HepG2 (cell line): ENCODE results near the gene NKD1. TPM values are rescaled to one million over a fixed set of nuclear protein-coding genes. Genes with fewer than 3 reads are reported as not detected.

Experiments
- ATAC-seq: fragments of 200-7000 bp; cut with Tn5 transposase; 3 replicates; pipeline ENCODE4 v1.9.1; 2020; ENCODE audit warnings: mild to moderate bottlenecking, moderate library complexity
- BruUV-seq: library from RNA; stranded (reverse); fragments of 400-500 nt; replicated peaks from 2 replicates; lab custom pipeline; 2021; lab: Mats Ljungman, UMichigan
- CTCF ChIA-PET: fragments of 300-600 bp; formaldehyde crosslinking; extraction: SDS; loops from one replicate; lab custom pipeline; 2021; ENCODE audit warnings: low total read pairs, inconsistent platforms, low intra/inter-chr PET ratio; lab: Yijun Ruan, JAX
- POLR2A ChIA-PET: fragments of 350-600 bp; sonication (Branson Sonifier 250); formaldehyde crosslinking; loops from one replicate; lab custom pipeline; 2020; ENCODE audit warnings: antibody characterized with exemption, inconsistent platforms; lab: Yijun Ruan, JAX
- DNase-seq: peaks from one replicate; pipeline ENCODE4 v3.0.0-alpha.2; 2015; ENCODE audit warnings: low spot score
- FAIRE-seq: peaks from 3 replicates; lab custom pipeline; 2011; peaks lifted over from hg19 to GRCh38; lab: Jason Lieb, UNC
- H2AFZ ChIP-seq: one replicate; pipeline ENCODE4 v1.6.1; 2011; ENCODE audit warnings: low read length, inconsistent platforms
- H3K27ac ChIP-seq: fragments of 300-600 bp; 3 replicates; pipeline ENCODE4 v1.8.0; 2011; ENCODE audit warnings: mixed run types, mild to moderate bottlenecking, mixed read lengths, low read length, inconsistent platforms; ENCODE audit not compliant: insufficient read depth; ENCODE audit errors: extremely low read length
- H3K27me3 ChIP-seq, 2 experiments: fragments of 200-600 bp in 1 of 2; 2 replicates in 1 of 2; 3 replicates in 1 of 2; pipeline versions ENCODE4 v1.6.0 to v1.8.0; 2011; ENCODE audit warnings: low read length in 2 of 2, mild to moderate bottlenecking in 2 of 2, moderate library complexity in 2 of 2, inconsistent platforms in 1 of 2; ENCODE audit not compliant: insufficient read depth in 2 of 2, control insufficient read depth in 1 of 2
- H3K36me3 ChIP-seq, 2 experiments: fragments of 200-600 bp in 1 of 2; replicated peaks in 1 of 2; 2 replicates in 1 of 2; 3 replicates in 1 of 2; pipeline versions ENCODE4 v1.5.1 to v1.8.0; 2011; ENCODE audit warnings: low read length in 2 of 2, inconsistent platforms in 1 of 2; ENCODE audit not compliant: insufficient read depth in 2 of 2, control insufficient read depth in 1 of 2
- H3K4me1 ChIP-seq: 2 replicates; pipeline ENCODE4 v1.5.1; 2012; ENCODE audit warnings: low read length, inconsistent platforms; ENCODE audit not compliant: insufficient read depth
- H3K4me2 ChIP-seq: 2 replicates; pipeline ENCODE4 v1.6.0; 2011; ENCODE audit warnings: low read depth, low read length, inconsistent platforms
- H3K4me3 ChIP-seq, 3 experiments: fragments of 200-600 bp in 1 of 3; sonication (generic), shearing (Covaris generic) in 1 of 3; replicated peaks in 1 of 3; 2 replicates each; pipeline ENCODE4 v1.5.1; 2011 to 2016; ENCODE audit warnings: low read length in 3 of 3, inconsistent platforms in 2 of 3, low read depth in 2 of 3, mild to moderate bottlenecking in 2 of 3, control low read depth in 1 of 3, mixed read lengths in 1 of 3; ENCODE audit not compliant: insufficient read depth in 1 of 3
- H3K79me2 ChIP-seq: one replicate; pipeline ENCODE4 v1.6.1; 2011; ENCODE audit warnings: low read length, inconsistent platforms; ENCODE audit not compliant: insufficient read depth
- H3K9ac ChIP-seq: 2 replicates; pipeline ENCODE4 v1.6.0; 2011; ENCODE audit warnings: mild to moderate bottlenecking, low read depth, low read length, inconsistent platforms; ENCODE audit not compliant: insufficient read depth
- H3K9me3 ChIP-seq: 2 replicates; pipeline ENCODE4 v1.5.1; 2012; ENCODE audit warnings: mild to moderate bottlenecking, low read length
- H4K20me1 ChIP-seq: 2 replicates; pipeline ENCODE4 v1.6.0; 2011; ENCODE audit warnings: inconsistent platforms, mild to moderate bottlenecking, low read length, moderate library complexity; ENCODE audit not compliant: insufficient read depth
- ATF1 ChIP-seq: IDR thresholded peaks from 2 replicates; pipeline ENCODE4 v1.6.1; 2016; ENCODE audit warnings: mild to moderate bottlenecking, control low read depth
- CSRNP2 ChIP-seq: sonication (generic); formaldehyde crosslinking; conservative IDR thresholded peaks from 2 replicates; pipeline ENCODE4 v1.8.0; 2022; ENCODE audit warnings: low read depth, missing genetic modification reagents
- FOXK1 ChIP-seq: sonication (generic); formaldehyde crosslinking; IDR thresholded peaks from 2 replicates; pipeline ENCODE4 v1.4.0; 2020; ENCODE audit warnings: low read depth, missing genetic modification reagents, borderline replicate concordance
- SCMH1 ChIP-seq: sonication (generic); formaldehyde crosslinking; IDR thresholded peaks from 2 replicates; pipeline ENCODE4 v1.9.0; 2021; ENCODE audit warnings: missing genetic modification reagents, mild to moderate bottlenecking, borderline replicate concordance
- SKIL ChIP-seq: sonication (generic); formaldehyde crosslinking; IDR thresholded peaks from 2 replicates; pipeline ENCODE4 v1.8.0; 2022; ENCODE audit warnings: missing genetic modification reagents, mild to moderate bottlenecking, moderate library complexity, borderline replicate concordance
- ZBED4 ChIP-seq: sonication (generic); formaldehyde crosslinking; IDR thresholded peaks from 2 replicates; pipeline ENCODE4 v1.4.0; 2020; ENCODE audit warnings: missing genetic modification reagents, borderline replicate concordance
- ZNF761 ChIP-seq: sonication (generic); formaldehyde crosslinking; conservative IDR thresholded peaks from 2 replicates; pipeline ENCODE4 v1.4.0; 2020; ENCODE audit warnings: mild to moderate bottlenecking, missing genetic modification reagents
- WGBS: methylation state at CpG from one replicate; pipeline ENCODE4 v1.1.6; 2017; ENCODE audit warnings: low lambda C conversion rate; 5-methylcytosine and 5-hydroxymethylcytosine counted together
- in situ Hi-C: cut with HindIII; loops from 2 replicates; pipeline ENCODE4 v1.10.0; 2017; ENCODE audit warnings: low pct_unique_long_range_greater_than_20kb; ENCODE audit not compliant: extremely low pct_ligation_motif_present
- intact Hi-C: fragments of 100-400 bp; cut with micrococcal nuclease; formaldehyde crosslinking; loops from one replicate; pipeline ENCODE4 v1.10.0; 2022; ENCODE audit not compliant: unreplicated experiment
- polyA plus RNA-seq, 8 experiments: library from polyadenylated mRNA; depleted of rRNA in 3 of 8; stranded (reverse) in 7 of 8; unstranded in 1 of 8; fragments of >200 nt; fragmentation: Illumina TruSeq in 4 of 8; extraction: Trizol in 4 of 8; gene quantifications; 2 replicates each; pipeline versions ENCODE4 v1.2.1 to v1.2.3, GENCODE V29; 2011 to 2016; ENCODE audit warnings: low read depth in 4 of 8, missing spikeins in 1 of 8, mixed read lengths in 1 of 8; ENCODE audit not compliant: insufficient read depth in 1 of 8
- total RNA-seq, 5 experiments: library from RNA; depleted of rRNA; stranded (reverse); fragments of >200 nt; fragmentation: Illumina TruSeq; extraction: Trizol; gene quantifications; 2 replicates each; pipeline ENCODE4 v1.2.3, GENCODE V29; 2016; ENCODE audit warnings: low read depth in 1 of 5
- TF ChIP-seq, protein P1 (sequence below): sonication (generic); formaldehyde crosslinking; IDR thresholded peaks from 2 replicates; pipeline ENCODE4 v1.5.0; 2020; ENCODE audit warnings: missing genetic modification reagents
- TF ChIP-seq, protein P2 (sequence below), 2 experiments: sonication (generic) in 1 of 2; formaldehyde crosslinking in 1 of 2; IDR thresholded peaks; 2 replicates each; pipeline versions ENCODE4 v1.5.1 to v1.6.1; 2011 to 2020; ENCODE audit warnings: borderline replicate concordance in 1 of 2, low read depth in 1 of 2, low read length in 1 of 2, mild to moderate bottlenecking in 1 of 2, missing genetic modification reagents in 1 of 2, moderate library complexity in 1 of 2
- TF ChIP-seq, protein P3 (sequence below): sonication (generic); formaldehyde crosslinking; IDR thresholded peaks from 2 replicates; pipeline ENCODE4 v1.5.0; 2020; ENCODE audit warnings: mild to moderate bottlenecking, missing genetic modification reagents

NKD1 gene
- total and polyA plus RNA-seq, 2 of the 13 experiments (the other 11 are each of a cell fraction or from before 2014, with no cell fraction given) = 70.4 to 121 TPM

- no peak for DNase-seq
- no peaks in the 10 kb centered on the region for H3K79me2 ChIP-seq
- H3K9me3 ChIP-seq = no peaks in the 10 kb centered on the region
- CTCF ChIA-PET = no interaction called here
- no peak overlapping the region for H3K4me3 ChIP-seq
- no peak for ATAC-seq
- H3K4me2 ChIP-seq = no peak overlapping the region
- POLR2A ChIA-PET = no interaction called here
- no peaks in the 10 kb centered on the region for H4K20me1 ChIP-seq
- in situ Hi-C loops = no loop called here
- intact Hi-C loops = no loop called here
- H3K36me3 ChIP-seq = no peaks in the 10 kb centered on the region
- WGBS = 27% methylated on average over 3 of the region's 3 CpGs
- H3K9ac ChIP-seq = no peak overlapping the region
- peaks cover 0 to 10% of the 10 kb centered on the region in 2 experiments; a peak in 4 of 5 replicates for H3K27me3 ChIP-seq
- H3K27ac ChIP-seq = no peak overlapping the region
- peaks cover 10% of the 10 kb centered on the region for H3K4me1 ChIP-seq
- H2AFZ ChIP-seq = no peak overlapping the region
- FAIRE-seq = no peak
- no TSS peak for BruUV-seq
- no peak for TF ChIP-seq ZNF761 (CRISPR knock-in tag)
- no peak for TF ChIP-seq ATF1 (CRISPR knock-in tag)
- TF ChIP-seq ZBED4 = no peak
- no peak for TF ChIP-seq FOXK1
- TF ChIP-seq, protein P1, sequence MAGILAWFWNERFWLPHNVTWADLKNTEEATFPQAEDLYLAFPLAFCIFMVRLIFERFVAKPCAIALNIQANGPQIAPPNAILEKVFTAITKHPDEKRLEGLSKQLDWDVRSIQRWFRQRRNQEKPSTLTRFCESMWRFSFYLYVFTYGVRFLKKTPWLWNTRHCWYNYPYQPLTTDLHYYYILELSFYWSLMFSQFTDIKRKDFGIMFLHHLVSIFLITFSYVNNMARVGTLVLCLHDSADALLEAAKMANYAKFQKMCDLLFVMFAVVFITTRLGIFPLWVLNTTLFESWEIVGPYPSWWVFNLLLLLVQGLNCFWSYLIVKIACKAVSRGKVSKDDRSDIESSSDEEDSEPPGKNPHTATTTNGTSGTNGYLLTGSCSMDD = no peak
- TF ChIP-seq, protein P2, sequence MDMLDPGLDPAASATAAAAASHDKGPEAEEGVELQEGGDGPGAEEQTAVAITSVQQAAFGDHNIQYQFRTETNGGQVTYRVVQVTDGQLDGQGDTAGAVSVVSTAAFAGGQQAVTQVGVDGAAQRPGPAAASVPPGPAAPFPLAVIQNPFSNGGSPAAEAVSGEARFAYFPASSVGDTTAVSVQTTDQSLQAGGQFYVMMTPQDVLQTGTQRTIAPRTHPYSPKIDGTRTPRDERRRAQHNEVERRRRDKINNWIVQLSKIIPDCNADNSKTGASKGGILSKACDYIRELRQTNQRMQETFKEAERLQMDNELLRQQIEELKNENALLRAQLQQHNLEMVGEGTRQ (IDR thresholded peaks at IDR 0.05; ENCODE audit: low read depth, low read length) = no peak
- TF ChIP-seq, protein P2 (CRISPR knock-in tag; IDR thresholded peaks at IDR 0.05; ENCODE audit: borderline replicate concordance) = no peak
- no peak for TF ChIP-seq CSRNP2
- TF ChIP-seq, protein P3, sequence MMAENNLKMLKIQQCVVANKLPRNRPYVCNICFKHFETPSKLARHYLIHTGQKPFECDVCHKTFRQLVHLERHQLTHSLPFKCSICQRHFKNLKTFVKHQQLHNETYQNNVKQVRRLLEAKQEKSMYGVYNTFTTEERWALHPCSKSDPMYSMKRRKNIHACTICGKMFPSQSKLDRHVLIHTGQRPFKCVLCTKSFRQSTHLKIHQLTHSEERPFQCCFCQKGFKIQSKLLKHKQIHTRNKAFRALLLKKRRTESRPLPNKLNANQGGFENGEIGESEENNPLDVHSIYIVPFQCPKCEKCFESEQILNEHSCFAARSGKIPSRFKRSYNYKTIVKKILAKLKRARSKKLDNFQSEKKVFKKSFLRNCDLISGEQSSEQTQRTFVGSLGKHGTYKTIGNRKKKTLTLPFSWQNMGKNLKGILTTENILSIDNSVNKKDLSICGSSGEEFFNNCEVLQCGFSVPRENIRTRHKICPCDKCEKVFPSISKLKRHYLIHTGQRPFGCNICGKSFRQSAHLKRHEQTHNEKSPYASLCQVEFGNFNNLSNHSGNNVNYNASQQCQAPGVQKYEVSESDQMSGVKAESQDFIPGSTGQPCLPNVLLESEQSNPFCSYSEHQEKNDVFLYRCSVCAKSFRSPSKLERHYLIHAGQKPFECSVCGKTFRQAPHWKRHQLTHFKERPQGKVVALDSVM = no peak
- no peak for TF ChIP-seq SKIL (CRISPR knock-in tag)
- TF ChIP-seq SCMH1 (CRISPR knock-in tag) = no peak
These were observed 132.3 kb downstream of the NKD1 start for GRCh38 chr16:50680556-50680893.
